GM04504 (cell line): ENCODE data around the gene EIF4E2.

Experiments
- DNase-seq: peaks from one replicate; pipeline ENCODE4 v3.0.0-alpha.2; 2012; ENCODE audit warnings: low read depth

The EIF4E2 gene, protein sequence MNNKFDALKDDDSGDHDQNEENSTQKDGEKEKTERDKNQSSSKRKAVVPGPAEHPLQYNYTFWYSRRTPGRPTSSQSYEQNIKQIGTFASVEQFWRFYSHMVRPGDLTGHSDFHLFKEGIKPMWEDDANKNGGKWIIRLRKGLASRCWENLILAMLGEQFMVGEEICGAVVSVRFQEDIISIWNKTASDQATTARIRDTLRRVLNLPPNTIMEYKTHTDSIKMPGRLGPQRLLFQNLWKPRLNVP

DNA sequence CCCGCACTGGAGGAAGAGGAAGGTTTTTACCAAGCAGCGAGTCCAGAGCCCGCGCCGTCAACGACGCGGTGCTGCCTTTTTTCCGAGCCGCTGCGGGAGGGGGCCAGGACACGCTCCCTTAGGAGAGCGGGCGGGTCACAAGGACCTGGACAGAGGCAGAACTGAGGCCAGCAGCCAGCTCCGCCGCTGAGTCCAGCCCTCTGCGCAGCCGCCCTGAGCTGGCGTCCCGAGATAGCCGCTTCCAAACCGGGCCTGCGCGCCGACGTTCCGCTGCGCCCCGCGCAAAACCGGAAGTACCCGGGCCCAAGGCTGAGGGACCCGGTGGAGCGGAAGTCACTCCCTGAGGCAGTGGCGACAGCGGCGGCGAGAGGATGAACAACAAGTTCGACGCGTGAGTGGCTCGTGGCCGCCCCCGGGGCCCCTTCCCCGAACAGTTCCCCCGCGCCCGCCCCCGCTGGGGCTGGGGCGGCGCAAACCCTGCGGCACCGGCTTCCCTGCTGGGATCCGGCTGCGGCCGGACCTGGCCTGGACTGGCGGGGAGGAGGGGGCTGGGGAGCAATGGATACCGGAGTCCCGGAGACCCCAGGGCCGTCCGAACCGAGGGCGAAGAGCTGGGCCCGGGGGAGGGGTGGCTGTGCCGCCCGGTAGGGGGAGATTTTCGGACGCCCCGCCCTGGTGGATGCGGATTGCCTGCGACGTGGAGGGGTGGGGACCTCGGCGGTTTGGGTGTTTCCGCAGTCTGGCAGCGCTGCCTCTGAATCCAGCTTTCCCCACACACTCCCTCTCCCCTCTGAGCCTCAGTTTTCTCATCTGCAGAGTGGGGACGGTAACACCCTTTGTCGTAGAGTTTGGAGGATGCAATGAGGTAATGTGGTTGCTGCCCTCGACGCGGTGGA is at the start of gene EIF4E2, which contains the start of gene TIGD1:
EIF4E2 (plus strand) TSS at position 336 of the 896 bp plus-strand sequence; CDS start at position 372, 36 bp downstream.
TIGD1 (minus strand) TSS at position 204 of the 896 bp plus-strand sequence. CDS start 675 bp downstream, outside the sequence.
- peak; percentile 88 for DNase-seq

DNA sequence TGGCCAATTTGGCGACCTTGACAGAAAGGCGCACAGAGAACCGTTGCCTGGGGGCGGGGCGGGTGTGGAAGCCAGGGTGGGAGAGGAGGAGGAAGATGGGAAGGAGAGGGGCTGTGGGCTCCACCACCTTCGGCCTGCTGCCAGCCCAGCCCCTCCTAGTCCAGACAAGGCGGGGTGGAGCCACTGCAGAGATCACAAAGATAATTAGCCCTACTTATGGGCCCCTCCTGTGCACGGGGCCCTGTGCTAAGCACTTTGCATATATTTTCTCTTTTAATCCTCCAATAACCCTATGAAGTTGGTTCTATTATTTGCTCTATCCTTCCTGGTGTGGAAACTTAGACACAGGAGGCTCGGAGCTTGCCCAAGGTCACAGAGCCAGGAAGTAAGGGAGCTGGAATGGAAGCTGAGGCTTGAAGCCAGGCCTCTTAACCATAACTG is 49.1 kb upstream of the EIF4E2 start:
- DNase-seq, result no peak

DNA sequence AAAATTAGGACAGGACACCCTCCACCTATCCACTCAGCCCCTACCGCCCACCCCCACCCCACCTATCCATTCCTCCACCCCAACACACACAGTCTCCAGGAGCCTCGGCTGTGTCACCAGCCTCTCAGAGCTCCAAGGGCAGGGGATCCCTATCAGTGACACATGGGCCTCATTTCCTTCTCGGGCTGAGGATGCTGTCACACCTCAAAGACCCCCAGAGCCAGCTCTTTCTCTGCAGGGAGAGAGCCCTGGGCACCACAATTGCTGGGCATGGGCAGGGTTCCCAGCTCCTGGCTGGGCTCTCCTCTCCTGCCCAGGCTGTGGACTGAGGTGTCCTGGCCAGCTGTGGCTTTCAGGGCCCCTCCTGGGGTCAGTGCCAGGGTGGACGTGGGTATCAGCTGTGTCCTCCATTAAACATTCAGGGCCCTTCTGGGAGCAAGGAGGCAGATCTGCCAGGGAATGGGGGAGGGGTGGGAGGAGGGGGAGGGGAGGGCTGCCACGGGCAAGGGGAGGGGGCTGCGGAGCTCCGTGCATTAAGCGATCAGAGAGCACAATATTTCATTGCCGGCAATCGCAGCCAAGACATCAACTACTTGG is 48.6 kb upstream of the EIF4E2 start:
- DNase-seq, result no peak

DNA sequence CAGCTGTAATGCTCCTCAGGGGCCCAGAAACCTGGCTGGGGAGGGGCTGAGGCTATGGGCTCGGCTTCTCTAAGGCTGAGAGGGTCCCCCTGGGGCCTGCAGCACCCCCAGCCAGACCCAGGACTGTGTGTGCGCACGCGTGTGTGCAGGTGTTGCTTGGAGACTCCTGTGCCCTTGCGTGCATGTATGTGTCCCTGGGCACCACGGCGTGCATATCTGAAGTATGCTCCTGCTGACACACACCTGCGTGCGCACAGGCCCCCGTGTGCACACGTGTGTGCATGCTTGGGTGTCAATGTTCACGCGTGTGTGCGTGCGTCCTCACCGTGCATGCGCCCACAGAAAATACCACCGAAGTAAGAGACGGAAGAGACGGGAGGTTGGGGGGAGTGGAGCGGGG is 48.0 kb upstream of the EIF4E2 start:
- DNase-seq, result no peak

DNA sequence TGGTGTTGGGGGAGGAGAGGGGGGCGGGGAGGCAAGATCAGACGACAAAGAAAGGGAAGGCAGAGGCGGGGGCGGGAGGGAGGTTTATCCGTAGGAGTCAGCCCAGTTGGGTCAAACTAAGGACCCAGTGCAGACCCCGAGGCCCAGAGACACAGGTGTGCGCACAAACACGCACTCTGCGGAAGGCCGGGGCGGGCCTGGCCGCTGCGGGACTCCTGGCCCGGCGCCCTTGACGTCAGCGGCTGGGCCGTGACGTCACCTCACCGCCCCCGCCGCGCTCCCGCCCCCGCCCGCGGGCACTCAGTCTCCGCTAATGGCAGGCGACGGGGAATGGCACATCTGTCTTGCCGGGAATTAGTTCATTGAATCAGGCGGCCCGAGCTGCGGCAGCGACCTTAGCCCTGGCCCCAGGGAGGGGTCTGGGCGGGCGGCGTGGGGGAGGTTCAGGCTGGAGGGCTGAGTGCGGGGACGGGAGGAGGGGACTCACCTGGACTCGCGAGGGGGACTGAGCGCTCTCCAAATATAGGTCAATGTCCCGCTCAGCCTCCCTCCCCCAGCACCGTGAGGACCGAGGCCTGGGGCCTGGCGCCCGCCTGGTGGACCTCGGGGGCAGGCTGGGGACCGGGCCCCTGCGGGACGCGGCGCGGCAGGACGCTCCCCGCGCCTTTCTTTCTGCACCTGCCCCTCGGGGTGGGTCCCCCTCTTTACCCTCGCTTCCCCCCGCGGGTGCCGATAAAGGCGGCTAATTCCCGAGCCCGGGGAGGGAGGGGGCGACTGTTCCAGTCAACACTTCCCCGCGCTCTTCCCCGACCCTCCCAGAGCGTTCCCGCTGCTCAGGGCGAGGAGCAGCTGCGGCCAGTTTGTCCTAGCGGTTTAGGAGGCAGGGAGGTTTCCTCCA is 47.3 kb upstream of the EIF4E2 start:
- no peak for DNase-seq

DNA sequence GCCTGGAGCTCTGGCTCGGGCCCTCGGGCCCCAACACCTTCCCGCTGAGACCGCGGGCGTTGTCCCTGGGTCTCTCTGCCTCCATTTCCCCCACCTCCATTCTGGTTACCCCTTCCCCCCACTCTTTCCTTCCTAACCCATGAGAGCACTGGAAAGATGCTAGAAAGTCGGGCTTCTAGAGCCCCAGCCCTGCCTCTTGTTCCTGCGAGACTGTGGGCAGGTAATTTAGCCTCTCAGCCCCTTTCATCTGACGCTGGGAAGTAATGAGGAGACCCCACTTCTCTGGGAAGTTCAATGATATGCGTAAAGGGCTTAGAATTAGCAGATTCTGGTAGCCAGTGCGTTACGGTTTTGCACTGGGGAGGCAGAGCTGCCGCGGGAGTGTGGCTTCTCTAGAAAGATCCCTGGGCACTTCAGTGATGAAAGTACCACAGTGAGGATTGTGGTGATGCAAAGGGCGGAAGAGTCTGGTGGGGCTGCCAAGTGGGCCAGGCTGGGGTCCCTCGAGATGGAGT is 46.6 kb upstream of the EIF4E2 start:
- no peak for DNase-seq

DNA sequence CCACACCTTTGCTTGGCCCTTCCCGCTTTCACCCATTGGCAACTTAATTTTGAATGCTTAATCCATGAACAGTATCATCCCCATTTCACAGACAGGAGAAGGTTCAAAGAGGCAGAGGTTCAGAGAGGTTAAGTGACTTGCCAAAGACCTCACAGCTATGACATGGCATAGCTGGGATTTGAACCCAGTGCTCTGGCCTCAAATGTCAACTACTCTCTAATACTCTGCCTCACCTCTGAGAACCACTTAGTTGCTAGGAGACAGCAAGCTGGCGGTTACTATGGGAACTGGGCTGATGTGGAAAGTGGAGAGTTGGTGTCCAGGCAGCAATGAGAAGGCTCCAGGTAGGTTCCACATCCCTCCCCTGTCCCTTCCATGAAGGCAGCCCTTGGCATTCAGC is 46.1 kb upstream of the EIF4E2 start:
- DNase-seq, result no peak

DNA sequence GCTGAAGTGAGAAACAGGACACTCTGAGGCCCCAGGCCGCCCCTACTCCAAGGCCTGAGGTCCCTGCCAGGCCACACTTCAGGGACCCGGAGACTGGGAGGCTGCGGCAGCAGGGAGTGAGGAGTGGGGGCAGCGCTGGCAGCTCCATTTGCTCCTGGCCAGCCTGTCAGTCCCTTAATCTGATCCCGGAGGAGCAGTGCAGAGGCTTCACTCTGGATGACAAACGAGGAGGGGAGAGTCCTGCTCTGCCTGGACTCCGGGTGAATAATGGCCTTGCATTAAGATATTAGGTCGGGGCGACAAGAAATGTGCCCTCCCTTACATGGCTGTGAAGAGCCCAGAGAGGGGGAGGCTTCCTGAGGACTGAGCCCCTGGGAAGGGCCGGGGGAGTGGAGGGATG is 44.6 kb upstream of the EIF4E2 start:
- no peak for DNase-seq

DNA sequence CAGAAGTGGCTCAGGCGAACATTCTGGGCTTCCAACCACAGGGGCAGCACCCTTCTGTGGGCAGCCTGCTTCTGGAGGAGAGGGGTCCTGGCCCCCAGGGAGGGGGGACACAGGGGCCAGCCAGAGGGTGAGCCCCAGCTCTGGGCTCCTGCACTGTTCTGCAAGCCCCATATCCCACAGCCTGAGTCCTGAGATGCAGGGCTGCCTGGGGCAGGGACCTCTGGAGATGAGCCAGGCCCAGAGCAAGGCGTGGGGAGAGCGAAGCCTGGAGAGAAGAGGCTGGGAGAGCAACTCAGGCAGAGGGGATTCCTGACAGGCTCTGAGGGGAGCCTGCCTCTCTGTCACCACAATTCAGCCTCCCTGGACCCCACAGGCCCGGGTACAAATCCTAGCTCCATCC is 43.8 kb upstream of the EIF4E2 start:
- no peak for DNase-seq

DNA sequence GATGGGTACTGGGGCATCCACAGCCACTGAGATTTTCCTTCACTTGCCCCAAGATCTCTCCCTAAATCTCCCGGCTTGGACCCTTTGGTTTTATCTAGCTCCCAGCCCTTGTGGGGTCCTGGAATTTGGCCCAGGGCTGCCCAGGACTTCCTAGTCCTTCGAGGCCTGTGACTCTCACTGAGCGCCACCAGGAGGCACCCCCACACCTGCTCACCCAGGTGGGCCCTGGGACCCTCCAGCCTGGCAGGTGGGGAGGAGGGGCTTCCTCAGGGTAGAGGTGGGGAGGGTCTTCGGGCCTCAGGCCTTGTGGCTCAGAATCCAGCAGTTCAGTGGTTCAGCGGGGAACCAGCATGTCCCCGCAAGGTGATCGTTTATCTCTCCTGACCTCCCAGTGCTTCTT is 42.2 kb upstream of the EIF4E2 start:
- no peak for DNase-seq

DNA sequence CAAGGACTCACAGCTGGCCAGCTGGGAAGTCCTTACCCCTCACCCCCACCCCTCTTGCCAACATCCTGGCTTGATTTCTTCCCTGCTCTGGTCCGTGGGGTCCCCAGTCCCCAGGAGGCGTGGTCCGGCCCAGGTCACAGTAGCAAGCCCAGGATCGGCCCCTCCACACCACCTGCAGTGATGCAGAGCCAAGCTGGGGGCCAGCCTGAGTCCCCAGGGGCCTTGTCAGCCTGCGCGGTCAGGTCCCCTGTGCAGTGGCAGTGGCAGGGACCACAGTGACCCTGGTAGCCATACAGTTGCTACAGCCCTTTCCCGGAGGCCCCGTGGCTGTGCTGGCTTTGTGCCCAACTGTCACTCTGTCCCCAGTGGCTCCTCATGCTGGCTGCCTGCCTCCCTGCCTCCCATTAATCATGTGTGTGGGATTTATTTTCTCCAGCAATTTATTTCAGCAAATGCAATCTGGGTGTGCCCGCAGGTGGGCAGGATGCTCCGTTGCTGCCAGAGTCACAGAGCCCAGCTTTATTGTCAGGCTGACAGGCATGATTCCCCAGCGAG is 39.1 kb upstream of the EIF4E2 start:
- no peak for DNase-seq

DNA sequence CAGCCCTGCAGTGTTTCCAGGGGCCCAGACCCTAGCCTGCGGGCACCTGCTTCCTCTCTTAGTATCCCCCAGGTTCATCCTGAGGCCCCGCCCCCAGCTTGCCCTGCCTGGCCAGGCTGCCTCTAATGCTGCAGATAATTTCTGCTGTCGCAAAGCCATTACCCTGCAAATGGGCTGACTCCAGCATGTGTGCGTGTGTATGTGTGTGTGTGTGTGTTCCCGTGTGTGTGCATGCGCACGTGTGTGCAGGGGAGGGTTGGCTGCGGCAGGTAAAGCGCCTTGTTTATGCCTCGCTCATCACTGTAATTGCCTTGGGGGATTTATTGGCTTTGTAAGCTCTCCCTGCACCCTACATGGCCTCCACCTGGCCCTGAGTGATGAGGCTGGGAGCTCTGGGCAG is 37.9 kb upstream of the EIF4E2 start:
- DNase-seq, result no peak

DNA sequence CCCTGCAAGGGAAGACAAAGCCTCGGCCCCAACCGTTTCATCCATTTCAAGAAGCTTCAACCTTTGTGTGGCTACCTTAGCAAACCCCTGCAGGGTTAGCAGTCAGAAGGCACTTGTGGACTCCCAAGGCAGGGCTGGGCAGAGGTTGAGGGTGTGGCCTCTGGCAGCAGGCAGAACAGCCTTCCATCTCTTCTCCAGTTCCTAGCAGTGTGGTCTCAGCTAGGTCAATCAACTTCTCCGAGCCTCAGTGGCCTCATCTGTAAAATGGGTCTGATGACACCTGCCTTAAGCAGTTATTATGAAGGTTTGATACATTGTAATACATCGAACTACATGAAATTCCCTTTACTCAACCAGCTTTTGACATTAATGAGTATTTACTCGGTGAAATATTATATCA is 37.1 kb upstream of the EIF4E2 start:
- no peak for DNase-seq

DNA sequence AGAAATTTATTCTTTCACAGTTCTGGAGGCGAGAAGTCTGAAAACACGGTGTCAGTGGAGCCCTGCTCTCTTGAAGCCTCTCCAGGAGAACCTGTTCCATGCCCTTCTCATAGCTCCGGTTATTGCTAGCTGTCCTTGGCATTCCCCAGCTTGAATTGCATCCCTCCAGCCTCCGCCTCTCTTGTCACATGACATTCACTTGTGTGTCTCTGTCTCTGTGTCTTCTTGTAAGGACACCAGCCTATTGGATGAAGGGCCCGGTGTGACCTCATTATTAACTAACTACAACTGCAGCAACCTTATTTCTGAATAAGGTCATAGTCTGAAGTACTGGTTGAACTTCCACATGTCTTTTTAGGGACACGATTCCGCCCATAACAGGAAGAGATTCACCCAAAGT is 34.9 kb upstream of the EIF4E2 start:
- no peak for DNase-seq

DNA sequence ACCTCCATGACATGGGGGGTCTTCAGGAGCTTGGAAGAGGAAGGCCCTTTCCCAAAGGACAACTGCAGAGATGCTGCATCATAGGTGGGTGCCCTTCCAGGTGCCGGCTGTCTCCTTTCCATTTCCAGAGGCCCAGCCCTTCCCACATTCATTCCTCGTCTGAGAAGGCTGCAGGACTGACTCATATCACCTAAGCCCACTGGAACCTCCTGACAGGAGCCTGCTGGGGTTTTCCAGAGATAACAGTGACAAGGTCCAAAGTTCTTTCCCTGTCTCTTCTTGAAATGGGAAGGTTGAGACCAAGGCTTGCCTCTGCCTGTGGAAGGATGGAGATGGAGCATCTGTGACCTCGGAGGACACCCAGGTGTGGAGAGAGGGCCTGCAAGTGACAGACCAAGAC is 33.9 kb upstream of the EIF4E2 start:
- no peak for DNase-seq

DNA sequence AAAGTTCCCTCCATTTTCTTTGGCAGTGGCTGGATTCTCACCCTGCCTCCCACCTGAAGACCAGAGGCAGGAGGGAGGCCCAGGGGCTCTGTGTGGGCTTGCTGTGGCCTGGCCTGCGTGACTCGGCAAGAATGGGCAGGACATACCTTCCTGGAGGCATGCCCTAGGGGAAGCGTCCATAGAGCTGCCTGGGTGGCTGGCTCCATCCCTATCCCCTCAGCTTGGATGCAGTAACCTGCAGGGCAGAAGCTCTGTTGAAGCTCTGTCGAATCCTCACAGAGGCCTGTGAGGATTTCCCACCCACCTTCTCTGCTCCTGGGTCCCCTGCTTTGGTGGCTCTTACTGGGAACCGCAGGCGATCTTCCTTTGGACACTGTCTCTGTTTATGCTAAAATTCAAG is 31.6 kb upstream of the EIF4E2 start:
- no peak for DNase-seq

DNA sequence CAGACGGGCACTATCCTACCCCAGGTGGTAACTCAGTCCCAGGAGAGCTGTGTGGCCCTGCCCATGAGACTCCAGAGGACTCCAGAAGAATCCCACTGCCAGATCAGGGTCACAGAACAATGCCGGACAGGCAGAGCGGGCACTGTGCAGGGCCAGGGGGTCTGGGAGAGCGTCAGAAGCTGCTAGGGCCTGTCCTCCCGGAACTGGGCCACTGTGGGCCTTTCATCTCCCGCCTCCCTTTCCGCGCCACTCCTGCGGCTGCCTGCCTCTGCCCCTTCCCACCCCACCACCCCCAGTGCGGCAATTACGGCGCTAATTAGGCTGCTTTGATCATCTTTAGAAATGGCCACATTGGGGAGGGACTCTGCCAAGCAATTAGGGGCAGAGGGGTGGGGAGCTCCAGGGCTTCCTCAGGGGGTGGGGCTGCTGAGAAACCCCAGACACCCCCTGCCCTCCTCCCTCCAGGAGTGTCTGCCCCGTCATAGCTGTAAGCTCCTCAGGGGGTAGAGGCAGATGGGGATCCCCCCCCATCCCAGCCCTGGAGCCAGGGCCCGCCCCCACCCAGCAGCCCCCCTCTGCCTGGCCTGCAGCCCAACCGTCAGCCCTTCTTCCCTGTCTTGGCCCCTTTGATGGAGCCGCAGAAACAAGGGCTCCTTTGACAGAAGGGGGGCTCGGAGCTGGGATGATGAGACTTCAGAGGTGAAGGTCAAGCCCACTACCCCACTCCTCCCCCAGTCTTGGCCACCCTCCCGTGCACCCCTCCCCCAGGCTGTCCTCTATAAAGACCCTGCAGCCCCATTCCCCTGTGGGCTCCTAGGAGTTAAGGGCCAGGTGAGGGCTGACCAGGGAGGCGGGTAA is 30.7 kb upstream of the EIF4E2 start, which contains the start of gene PRSS56:
PRSS56 (plus strand) TSS at position 808 of the 858 bp plus-strand sequence. CDS start 211 bp downstream, outside the sequence.
- no peak for DNase-seq

DNA sequence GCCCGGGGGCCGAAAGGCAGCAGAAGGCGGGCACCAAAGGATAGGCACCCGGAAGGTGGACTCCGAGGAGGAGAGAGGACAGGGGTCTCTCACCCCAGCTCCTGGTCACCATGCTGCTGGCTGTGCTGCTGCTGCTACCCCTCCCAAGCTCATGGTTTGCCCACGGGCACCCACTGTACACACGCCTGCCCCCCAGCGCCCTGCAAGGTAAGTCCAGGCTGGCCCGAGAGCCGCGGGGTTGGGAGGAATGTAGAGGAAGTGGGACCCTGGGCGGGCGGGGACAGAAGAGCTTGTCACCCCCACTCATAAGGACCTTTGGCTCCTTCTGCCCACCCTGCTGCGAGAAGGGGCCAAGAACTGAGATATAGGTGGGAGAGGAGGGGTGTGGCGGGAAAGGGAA is 30.0 kb upstream of the EIF4E2 start:
- no peak for DNase-seq

DNA sequence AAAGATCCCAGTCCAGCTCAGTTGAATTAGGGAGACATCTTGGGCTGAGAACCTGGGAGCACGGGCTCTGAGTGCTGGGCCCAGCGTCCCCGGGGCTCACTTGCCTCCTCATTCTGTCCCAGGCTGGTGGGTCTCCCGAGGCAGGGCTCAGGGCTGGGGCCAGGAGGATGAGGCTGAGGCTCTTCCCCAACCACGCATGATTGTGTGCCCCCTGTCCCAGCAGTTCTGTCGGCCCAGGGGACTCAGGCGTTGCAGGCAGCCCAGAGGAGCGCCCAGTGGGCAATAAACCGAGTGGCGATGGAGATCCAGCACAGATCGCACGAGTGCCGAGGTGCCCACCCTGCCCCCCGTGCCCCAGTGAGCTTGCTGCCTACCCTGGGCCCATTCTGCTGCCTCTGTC is 29.4 kb upstream of the EIF4E2 start:
- DNase-seq, result no peak

DNA sequence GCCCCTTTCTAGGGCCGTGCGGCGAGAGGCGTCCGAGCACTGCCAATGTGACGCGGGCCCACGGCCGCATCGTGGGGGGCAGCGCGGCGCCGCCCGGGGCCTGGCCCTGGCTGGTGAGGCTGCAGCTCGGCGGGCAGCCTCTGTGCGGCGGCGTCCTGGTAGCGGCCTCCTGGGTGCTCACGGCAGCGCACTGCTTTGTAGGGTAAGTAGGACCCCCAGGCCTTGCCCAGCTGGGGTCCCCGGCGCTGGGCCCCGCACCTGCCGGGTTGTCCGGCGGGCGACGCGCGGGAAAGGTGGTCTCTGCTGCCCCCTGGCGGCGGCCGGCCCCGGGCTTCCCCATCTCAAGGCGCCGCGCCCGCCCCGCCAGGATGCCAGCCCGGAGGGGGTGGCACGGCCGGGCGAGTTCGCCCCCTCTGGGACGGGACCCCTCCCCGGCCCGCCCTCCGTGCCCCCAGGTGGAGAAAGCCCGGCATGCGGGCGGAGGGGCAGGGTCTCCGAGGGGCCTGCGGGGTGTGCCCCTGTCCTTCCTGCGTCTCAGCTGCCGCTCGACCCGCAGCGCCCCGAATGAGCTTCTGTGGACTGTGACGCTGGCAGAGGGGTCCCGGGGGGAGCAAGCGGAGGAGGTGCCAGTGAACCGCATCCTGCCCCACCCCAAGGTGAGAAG is 28.4 kb upstream of the EIF4E2 start:
- DNase-seq, result no peak
